Hepatic stellate cell (primary cell): Measurements from ENCODE around the gene HERC5.
"Not testable (repeated sequence)": the region's sequence is repeated elsewhere in the genome, so short reads cannot be mapped to it uniquely, and the experiment has no call there.

Source experiments
- DNase-seq: peaks from one replicate; pipeline ENCODE4 v3.0.0; 2011; ENCODE audit warnings: low spot score

The HERC5 gene

DNA sequence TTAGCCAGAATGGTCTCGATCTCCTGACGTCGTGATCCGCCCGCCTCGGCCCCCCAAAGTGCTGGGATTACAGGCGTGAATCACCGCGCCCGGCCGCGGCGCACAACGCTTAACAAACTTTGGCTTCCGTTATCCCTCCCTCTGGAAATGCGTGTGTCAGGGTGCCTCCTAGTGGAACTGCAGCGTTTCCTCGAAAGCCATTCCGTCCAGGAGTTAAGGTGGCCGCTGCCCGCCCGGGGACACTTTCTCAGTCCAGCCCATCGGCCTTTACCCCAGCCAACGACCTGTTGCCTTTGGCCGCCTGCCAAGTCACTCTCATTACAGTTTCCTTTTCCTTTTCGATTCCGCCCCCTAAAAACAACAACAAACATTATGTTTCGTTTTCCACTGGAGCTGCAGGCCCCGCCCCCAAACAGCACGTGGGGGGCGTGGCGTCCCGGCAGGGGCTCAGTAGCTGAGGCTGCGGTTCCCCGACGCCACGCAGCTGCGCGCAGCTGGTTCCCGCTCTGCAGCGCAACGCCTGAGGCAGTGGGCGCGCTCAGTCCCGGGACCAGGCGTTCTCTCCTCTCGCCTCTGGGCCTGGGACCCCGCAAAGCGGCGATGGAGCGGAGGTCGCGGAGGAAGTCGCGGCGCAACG is at the start of gene HERC5:
Gene HERC5 (plus strand): TSS at position 450 of the 637 bp plus-strand sequence. CDS start 151 bp downstream, at position 601.
- DNase-seq = peak; percentile 90

DNA sequence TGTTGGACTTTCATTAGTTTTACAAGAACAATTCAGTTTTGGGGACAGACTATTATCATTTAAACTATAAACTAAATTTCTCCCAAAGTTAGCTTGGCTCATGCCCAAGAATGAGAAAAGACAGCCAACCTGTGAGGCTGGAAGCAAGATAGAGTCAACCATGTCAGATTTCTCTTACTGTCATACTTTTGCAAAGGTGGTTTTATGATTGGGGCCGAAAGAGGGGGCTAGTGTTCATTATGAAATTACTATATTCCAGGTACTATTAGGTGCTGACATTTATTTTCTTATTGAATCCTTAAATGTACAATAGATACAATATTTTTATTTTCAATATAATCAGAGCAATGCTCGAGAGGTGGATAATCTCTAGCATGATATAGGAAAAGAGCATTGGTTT is 47.7 kb upstream of the HERC5 start:
- DNase-seq = no peak

DNA sequence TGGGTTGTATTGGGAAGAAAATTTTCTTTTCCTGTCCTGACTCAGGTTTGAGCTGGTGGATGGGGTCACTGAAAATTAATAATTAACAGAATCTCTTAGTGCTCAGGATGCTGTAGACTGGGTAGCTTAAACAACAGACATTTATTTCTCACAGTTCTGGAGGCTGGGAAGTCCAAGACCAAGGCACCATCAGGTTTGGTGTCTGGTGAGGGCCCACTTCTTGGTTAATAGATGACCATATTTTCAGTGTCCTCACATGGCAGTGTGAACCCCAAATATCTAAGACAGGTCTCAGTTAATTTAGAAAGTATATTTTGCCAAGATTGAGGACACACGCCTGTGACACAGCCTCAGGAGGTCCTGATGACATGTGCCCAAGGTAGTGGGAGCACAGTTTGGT is 47.1 kb upstream of the HERC5 start:
- DNase-seq = no peak

DNA sequence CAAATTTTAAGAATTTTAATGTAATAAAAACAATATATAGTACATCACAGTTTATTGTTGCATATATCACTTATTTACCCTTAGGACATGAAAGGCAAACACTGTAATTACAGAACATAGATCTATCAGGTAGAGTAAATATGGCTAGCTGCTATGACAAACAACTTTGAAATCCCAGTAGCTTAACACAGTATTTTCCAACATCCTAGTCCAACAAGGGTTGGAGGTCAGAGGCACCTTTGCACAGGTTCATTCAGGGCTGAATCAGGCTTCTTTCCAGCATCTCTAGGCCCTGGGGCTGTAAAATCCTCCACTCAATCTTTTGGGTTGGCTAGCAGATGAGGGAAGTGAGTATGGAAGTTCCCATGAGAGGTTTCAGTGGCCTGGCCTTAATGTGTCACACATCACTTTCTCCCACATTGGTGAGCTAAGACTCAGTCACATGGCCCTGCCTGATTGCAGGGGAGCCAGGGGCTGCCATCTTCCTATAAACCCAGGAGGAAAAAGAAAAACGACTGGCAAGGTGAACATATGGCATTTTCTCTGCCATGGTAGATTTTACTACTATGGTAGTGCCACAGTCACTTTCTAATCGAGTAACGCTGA is 45.3 kb upstream of the HERC5 start:
- no peak for DNase-seq

DNA sequence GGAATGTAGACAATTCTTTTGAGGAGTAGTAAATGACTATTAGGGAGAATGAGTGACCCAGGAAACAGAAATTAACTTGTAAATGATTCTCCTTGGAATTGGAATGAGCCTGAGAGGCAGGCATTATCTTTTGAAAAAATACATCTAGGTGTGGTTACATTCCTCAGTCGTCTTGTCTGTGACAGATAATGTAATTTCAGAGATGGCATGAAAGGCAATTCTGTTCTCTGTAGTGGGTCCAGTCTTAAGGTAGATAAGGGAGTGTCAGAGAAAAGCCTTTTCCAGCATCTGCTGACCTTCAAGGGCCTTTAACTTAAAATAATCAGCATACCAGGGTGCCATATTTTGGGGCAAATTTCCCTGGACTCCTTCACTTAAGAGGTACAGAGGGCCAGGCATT is 43.1 kb upstream of the HERC5 start:
- no peak for DNase-seq

DNA sequence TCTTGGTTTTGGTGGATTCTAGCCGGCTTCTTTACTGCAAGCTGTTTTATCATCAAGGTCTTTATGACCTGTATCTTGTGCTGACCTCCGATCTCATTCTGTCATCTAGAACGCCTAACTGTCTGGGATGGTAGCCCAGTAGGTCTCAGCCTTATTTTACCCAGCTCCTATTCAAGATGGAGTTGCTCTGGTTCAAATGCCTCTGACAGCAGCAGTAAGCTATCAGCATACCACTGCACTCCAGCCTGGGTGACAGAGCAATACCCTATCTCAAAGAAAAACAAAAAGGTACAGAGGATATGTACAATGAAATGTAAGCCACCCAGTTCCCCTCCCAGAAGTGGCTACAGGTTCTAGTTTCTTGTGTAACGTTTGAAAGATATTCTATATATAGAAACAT is 42.2 kb upstream of the HERC5 start:
- no peak for DNase-seq

DNA sequence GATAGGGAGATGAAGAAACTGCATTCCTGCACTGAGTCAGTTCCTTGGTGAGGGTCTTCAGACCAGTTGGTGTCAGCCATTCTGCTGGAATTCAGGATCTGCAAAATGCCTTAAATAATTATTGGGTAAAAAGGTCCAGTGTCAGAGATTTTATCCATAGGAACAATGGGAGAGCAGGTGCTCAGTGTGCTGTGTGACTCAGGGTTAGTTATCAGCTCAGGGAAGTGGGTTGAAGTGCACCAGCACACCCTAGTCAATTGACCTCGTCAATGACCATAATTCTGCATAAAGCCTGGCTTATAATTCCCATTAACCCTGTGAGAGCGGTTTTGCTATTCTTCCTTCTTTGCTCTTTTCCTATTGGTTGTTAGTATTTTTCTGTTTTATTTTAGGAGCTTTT is 40.9 kb upstream of the HERC5 start:
- no peak for DNase-seq

DNA sequence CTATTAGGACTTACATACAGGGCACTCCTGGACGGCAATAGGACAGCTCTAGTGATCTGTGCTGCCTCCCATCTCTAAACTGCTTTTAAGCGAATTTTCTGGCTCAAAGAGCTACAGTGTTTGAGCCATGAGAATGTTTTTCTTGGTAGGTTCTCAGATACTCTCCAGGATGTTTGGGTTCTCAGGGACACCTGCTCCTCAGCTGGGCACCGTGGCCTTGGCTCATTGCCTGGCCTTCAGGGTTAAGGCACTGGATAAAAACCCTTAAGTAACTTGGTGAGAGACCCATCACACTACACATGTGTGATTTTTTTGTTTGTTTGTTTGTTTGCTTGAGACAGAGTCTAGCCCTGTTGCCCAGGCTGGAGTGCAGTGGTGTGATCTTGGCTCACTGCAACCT is 38.5 kb upstream of the HERC5 start:
- DNase-seq = no peak

DNA sequence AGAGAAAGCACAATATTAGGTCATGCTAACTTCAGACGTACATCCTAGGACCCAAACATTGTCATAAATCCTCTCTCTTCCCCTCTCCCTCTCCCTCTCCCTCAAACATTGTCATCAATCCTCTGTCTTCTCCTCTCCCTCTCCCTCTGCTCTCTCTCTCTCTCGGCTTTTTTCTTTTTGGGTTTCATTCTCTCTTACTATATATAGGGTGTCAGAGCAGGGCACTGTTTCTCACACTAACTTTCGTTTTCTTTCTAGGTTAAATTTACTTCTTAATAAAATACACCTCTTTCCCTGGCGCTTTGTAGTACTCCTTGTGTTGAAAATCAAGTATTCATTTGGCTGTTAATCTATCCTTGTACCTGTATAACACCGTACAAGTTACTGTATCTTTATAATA is 37.0 kb upstream of the HERC5 start:
- DNase-seq = no peak

DNA sequence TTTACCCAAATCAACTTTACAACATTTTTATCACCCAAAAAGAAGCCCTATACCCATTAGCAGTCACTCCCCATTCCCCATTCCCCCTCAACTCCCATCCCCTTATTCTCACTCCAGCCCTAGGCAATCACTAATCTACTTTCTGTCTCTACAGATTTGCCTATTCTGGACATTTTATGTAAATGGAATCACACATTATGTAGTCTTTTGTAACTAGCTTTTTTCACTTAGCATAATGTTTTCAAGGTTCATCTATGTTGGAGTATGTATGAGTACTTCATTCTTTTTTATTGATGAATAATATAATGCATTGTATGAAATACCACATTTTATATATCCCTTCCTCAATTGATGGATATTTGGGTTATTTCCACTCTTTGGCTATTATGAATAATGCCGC is 36.1 kb upstream of the HERC5 start:
- no peak for DNase-seq

DNA sequence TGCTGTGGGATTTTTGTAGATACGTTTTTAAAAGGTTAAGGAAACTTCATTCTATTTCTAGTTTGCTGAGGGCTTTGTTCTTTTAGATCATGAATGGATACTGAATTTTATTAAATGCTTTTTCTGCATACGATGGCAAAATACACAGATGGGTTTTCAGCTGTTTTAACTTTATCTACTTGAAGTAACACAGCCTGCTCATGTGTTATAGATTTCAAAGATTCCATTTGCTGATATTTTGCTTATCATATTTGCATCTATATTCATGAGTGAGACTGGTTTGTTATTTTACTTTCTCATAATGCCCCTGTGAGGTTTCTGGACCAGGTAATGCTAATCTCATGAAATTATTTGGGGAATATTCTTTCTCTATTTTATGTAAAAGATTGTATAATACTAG is 34.5 kb upstream of the HERC5 start:
- DNase-seq = no peak

DNA sequence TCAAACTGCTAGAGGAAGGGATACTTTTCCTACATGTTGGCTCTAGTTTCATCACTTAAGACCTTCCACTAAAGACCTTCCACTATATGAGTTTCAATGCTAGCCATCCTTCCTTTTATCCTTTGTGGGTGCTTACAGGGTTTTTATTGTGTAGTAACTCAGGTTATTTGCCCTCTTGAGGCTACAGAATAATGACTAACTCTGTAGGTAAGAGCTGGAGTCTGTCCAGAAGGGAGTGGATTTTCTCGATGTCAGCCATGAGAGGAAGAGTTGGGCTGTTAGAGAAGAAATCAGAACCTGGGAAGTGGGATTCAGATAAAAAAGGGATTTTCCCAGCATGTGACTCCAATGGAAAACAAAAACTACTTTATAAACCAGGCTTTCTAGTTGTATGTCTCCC is 27.5 kb upstream of the HERC5 start:
- no peak for DNase-seq

DNA sequence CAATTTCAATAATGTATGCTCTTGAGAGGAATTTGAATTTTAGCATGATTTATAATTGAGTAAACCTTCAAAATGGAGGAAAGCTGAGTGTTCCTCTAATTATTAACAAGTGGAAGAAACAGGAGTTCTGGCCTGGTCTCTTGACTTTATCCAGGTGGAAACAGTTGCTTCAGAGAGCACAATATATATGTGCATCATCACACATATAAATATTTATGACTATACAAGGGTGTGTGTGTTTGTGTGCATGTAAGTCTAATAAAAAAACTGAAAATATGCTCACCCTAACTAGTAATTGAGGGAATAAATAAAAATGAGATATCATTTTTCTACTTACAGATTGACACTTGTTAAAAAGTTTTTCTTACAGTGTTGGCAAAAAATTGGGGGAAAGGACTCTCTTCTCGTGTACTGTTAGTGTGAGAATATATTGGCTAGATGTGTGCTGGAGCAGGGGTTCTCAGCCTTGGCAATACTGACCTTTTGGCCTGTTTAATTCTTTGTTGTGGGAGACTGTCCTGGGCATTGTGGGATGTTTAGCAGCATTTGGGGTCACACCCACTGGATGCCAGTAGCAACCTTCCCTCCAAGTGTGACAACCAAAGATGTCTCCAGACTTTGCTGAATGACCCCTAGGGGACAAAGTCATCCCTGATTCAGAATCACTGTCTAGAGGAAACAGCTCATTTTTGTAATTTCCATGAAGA is 20.8 kb upstream of the HERC5 start:
- DNase-seq = no peak

DNA sequence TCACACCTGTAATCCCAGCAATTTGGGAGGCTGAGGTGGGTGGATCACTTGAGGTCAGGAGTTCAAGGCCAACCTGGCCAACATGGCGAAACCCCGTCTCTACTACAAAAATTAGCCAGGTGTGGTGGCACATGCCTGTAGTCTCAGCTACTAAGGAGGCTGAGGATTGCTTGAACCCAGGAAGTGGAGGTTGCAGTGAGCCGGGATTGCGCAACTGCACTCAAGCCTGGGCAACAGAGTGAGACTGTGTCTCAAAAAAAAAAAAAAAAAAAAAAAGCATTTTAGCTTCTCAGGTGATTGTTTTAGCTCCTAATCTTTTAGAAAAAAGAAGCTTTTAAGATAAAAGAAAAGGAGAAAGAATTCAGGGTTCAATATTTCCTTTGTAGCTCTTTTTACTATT is 19.0 kb upstream of the HERC5 start:
- DNase-seq = not testable (repeated sequence)

DNA sequence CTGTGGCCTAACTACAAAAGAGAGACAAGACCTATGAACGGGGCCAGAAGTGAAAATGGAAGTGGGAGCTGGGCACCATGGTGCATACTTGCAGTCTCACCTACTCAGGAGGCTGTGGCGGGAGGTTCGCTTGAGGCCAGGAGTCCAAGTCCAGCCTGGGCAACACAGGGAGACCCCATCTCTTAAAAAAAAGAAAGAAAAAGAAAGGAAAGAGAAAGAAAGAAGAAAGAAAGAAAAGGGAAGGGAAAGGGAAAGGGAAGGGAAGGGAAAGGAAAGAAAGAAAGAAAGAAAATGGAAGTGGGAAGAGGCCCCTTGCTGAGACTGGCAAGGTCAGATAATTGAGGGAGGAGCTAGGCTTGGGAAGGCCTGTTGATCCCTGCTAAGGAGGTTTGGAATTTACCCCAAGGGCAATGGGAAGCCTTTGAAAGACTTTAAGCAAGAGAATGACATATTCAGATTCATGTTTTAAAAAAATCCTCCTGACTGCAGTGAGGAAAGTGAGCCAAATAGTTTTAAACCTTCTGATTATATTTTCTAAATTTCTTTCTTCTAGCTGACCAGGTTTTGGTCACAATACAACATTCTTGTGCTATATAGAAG is 17.7 kb upstream of the HERC5 start:
- no peak for DNase-seq

DNA sequence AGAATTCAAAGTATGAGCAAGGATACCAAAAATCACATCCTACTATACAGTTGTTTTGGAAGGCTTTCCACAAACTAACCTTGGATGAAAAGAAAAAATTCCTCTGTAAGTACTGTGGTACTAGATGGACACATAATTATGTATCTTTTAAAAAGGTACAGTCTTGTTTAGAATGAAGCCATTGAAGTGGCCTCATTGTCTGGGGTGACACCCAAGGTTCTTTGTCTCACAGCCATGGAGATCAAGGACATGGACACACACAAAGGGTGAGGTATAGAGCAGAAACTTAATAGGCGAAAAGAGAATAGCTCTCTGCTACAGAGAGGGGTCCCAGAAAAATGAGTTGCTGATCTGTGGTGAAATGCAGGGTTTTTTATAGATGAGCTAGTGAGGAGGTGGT is 16.8 kb upstream of the HERC5 start:
- DNase-seq = no peak

DNA sequence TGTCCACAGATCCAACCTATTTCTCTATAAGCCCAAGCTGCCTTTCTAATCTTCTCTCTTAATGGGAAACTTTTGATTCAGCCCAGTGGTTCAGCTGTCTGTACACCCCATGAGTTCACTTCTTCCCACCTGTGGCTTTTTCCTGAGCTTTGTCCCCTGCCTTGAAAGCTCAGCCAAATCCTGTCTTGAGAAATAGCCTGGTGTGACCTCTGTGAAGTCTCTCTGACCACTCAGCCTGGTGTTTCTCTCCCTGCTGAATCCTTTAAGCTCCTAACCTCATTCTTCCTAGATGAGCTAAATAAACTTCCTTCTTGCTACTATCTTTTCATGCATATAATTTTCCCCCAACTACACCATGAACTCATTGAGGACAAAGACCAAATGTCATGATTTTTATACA is 15.2 kb upstream of the HERC5 start:
- DNase-seq = no peak

DNA sequence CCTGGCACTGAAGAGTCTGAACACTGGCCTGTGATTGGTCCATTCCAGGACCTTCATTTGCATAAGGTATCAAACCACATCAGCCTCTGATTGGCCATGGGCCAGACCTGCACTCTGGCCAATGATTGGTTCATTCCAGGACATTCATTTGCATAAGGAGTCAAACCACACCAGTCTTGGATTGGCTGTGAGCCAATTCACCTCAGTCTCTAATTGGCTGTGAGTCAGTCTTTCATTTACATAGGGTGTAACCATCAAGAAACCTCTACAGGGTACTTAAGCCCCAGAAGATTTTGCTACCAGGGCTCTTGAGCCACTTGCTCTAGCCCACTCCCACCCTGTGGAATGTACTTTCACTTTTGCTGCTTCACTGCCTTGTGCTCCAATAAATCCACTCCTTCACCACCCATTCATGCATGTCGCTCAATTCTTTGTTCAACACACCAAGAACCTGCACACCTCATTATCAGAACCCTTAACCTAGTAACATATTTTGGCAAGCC is 14.2 kb upstream of the HERC5 start:
- no peak for DNase-seq

DNA sequence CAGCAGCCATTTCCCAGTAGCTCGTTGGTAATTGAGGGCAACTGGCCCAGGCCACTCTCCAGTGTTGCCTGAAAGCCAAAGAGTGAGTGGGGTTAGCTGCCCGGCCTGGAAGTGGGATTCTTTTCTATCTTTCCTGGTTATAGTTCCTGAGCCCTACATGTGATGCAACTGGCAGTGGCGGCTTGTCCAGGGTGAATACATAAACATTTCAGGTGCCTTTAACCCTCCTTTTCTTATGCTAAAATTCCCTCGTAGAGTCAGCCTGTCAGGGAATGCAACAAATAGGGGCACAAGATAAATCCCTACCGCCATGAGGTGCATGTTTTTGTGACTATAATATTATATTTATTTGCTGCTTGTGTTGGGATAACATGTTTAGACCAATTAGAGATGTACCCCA is 13.4 kb upstream of the HERC5 start:
- DNase-seq = no peak

DNA sequence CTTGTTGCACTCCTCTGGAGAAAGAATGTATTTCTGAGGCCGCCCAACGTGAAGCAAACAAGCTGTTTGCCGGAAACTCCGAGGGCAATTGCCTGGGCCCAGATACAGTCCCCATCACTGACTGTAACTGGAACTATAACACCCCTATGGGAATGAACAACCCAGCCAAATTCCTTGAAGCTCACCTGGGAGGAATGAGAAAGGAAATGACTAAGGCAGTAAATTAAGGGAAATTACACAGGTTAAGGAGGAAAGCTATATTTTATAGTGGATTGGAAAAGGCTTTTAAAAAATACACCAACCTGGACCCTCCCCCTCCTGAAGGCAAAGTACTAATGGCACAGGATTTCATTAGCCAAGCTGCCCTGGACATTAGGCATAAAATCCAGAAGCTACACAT is 11.7 kb upstream of the HERC5 start:
- DNase-seq = no peak

DNA sequence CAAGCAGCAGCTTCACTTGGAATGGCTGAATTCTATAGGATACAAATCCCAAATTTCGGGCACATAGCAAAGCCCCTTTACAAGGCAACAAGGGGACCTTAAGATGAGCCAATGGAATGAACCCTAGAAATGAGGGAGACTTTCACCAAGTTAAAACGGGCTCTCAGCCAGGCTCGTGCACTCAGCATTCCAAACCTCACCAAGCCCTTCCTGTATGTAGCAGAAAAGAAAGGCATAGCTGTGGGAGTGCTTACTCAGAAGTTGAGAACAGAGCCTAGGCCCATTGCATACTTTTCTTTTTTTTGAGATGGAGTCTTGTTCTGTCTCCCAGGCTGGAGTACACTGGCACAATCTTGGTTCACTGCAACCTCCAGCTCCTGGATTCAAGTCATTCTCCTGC is 10.8 kb upstream of the HERC5 start:
- no peak for DNase-seq

DNA sequence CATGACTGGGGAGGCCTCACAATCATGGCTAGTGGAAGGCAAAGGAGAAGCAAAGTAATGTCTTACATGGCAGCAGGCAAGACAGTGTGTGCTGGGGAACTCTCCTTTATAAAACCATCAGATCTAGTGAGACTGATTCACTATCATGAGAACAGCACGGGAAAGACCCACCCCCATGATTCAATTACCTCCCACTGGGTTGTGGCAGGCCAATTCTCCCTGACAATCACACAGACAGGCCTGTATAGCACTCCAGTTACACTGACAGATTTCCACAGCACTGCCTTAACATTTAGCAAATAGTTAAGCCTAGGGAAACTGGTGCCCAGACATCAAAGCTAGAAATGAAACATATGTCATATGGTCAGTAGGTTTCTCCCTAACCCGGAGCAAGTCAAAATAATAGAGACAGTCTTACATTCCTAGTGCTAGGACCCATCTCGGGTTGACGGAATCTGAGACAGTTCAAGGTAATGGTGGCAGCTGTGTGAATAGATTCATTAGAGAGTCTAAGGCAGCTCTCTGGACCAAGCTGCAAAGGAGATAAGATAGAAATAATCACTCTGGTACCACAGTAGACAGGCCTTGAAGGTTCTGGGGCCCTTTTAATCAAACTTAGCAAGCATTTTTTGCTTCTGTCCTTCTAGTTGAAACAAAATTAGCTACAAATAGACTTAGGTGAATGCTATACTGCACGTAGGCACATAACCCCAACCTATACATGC is 9.4 kb upstream of the HERC5 start:
- DNase-seq = no peak
